Smooth muscle cell (in vitro differentiated cells): ENCODE measurements around the gene ACOX3. TPM values are rescaled to one million over a fixed set of nuclear protein-coding genes. Genes with fewer than 3 reads are reported as not detected.

Experiments
- DNase-seq: peaks from one replicate; lab custom pipeline; 2025; ENCODE audit not compliant: unreplicated experiment; lab: John Stamatoyannopoulos, UW
- H2AFZ ChIP-seq: fragments of 200-600 bp; sonication (generic); 2 replicates; pipeline ENCODE4 v1.6.0; 2016; ENCODE audit warnings: antibody characterized with exemption, low read depth, mild to moderate bottlenecking
- H3F3A ChIP-seq: fragments of 200-600 bp; sonication (generic); 2 replicates; pipeline ENCODE4 v1.6.0; 2017; ENCODE audit warnings: antibody characterized with exemption, low read depth
- H3K27ac ChIP-seq: fragments of 200-600 bp; sonication (generic); 2 replicates; pipeline ENCODE4 v1.5.1; 2016; ENCODE audit warnings: low read depth, mild to moderate bottlenecking
- H3K27me3 ChIP-seq: fragments of 200-600 bp; sonication (generic); 2 replicates; pipeline ENCODE4 v1.6.1; 2016; ENCODE audit warnings: low read depth, mild to moderate bottlenecking
- H3K36me3 ChIP-seq: fragments of 200-600 bp; sonication (generic); 2 replicates; pipeline ENCODE4 v1.5.1; 2016; ENCODE audit warnings: low read depth
- H3K4me1 ChIP-seq: fragments of 200-600 bp; sonication (generic); 2 replicates; pipeline ENCODE4 v1.5.1; 2016; ENCODE audit warnings: low read depth
- H3K4me2 ChIP-seq: fragments of 200-600 bp; sonication (generic); 2 replicates; pipeline ENCODE4 v1.6.0; 2016; ENCODE audit warnings: mild to moderate bottlenecking
- H3K4me3 ChIP-seq: fragments of 200-600 bp; sonication (generic); 2 replicates; pipeline ENCODE4 v1.5.1; 2016; ENCODE audit warnings: mild to moderate bottlenecking
- H3K79me2 ChIP-seq: fragments of 200-600 bp; sonication (generic); 2 replicates; pipeline ENCODE4 v1.6.0; 2016; ENCODE audit warnings: low read depth, mild to moderate bottlenecking
- H3K9ac ChIP-seq: fragments of 200-600 bp; sonication (generic); 2 replicates; pipeline ENCODE4 v1.6.0; 2016; ENCODE audit warnings: low read depth
- H3K9me3 ChIP-seq: fragments of 200-600 bp; sonication (generic); replicated peaks from 2 replicates; pipeline ENCODE4 v1.5.1; 2016; ENCODE audit warnings: low read depth
- H4K20me1 ChIP-seq: fragments of 200-600 bp; sonication (generic); 2 replicates; pipeline ENCODE4 v1.6.0; 2016; ENCODE audit warnings: low read depth
- WGBS: methylation state at CpG from one replicate; pipeline ENCODE4 v1.1.7; 2016; ENCODE audit warnings: low lambda C conversion rate; 5-methylcytosine and 5-hydroxymethylcytosine counted together
- polyA plus RNA-seq: library from polyadenylated mRNA; unstranded; fragments of >200 nt; fragmentation: Nextera tagmentation; extraction: Ambion mirVana; gene quantifications from 2 replicates; pipeline ENCODE4 v1.2.1, GENCODE V29; 2016
- total RNA-seq: library from RNA; depleted of rRNA; stranded (reverse); fragments of >200 nt; gene quantifications from 2 replicates; pipeline ENCODE4 v1.2.3, GENCODE V29; 2014
- TF ChIP-seq, protein P1 (sequence below): fragments of 200-600 bp; sonication (generic); IDR thresholded peaks from 2 replicates; pipeline ENCODE4 v1.5.1; 2017; ENCODE audit warnings: borderline replicate concordance, mild to moderate bottlenecking, antibody characterized with exemption; ENCODE audit not compliant: insufficient read depth, poor library complexity, severe bottlenecking

The ACOX3 gene
- total and polyA plus RNA-seq, 2 experiments from 2014 or later, result 25.0 to 27.9 TPM

DNA sequence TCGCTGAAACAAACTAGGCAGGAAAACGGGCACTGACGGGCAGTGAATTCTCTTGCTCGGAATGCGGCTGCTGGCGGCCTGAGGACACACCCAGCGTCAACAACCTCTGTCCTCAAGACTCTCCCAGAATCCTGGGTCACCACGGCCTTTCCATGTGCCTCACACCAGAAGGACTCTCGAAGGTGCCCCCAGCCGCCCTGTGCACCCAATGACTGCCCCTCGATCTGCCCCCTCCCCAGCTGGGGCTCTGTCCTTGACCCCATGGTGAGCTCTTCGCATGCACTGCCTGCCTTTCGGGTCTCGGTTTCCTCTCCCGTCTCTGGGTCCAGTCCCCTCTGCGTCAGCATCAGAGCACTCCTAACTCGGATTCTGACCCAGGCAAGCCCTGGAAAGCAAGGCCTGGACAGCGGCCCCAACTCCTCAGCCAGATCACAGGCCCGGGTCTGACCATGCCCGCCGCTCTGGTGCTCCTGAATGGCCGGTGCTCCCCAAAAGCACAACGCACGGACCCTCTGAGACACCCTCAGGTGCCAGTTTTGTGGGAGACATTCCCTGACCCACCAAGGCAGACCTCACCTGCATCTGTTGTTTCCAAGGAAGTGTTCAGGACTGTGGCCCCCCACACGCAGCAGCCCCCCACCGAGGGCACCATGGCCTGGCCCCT, 56.0 kb downstream of the ACOX3 start:
- no peak overlapping the region for H3K4me2 ChIP-seq
- no peaks in the 10 kb centered on the region for H3K79me2 ChIP-seq
- no peaks in the 10 kb centered on the region for H3F3A ChIP-seq
- no peak for DNase-seq
- H3K27ac ChIP-seq, result peak overlapping the region; percentile 59
- H2AFZ ChIP-seq, result no peak overlapping the region
- TF ChIP-seq, protein P1, sequence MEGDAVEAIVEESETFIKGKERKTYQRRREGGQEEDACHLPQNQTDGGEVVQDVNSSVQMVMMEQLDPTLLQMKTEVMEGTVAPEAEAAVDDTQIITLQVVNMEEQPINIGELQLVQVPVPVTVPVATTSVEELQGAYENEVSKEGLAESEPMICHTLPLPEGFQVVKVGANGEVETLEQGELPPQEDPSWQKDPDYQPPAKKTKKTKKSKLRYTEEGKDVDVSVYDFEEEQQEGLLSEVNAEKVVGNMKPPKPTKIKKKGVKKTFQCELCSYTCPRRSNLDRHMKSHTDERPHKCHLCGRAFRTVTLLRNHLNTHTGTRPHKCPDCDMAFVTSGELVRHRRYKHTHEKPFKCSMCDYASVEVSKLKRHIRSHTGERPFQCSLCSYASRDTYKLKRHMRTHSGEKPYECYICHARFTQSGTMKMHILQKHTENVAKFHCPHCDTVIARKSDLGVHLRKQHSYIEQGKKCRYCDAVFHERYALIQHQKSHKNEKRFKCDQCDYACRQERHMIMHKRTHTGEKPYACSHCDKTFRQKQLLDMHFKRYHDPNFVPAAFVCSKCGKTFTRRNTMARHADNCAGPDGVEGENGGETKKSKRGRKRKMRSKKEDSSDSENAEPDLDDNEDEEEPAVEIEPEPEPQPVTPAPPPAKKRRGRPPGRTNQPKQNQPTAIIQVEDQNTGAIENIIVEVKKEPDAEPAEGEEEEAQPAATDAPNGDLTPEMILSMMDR, result no peak
- peaks cover 27% of the 10 kb centered on the region for H4K20me1 ChIP-seq
- H3K4me3 ChIP-seq, result no peak overlapping the region
- no peaks in the 10 kb centered on the region for H3K9me3 ChIP-seq
- no peaks in the 10 kb centered on the region for H3K36me3 ChIP-seq
- H3K4me1 ChIP-seq, result peaks cover 2% of the 10 kb centered on the region
- H3K27me3 ChIP-seq, result no peaks in the 10 kb centered on the region
- WGBS, result 92% methylated on average over 26 of the region's 26 CpGs
- no peak overlapping the region for H3K9ac ChIP-seq

DNA sequence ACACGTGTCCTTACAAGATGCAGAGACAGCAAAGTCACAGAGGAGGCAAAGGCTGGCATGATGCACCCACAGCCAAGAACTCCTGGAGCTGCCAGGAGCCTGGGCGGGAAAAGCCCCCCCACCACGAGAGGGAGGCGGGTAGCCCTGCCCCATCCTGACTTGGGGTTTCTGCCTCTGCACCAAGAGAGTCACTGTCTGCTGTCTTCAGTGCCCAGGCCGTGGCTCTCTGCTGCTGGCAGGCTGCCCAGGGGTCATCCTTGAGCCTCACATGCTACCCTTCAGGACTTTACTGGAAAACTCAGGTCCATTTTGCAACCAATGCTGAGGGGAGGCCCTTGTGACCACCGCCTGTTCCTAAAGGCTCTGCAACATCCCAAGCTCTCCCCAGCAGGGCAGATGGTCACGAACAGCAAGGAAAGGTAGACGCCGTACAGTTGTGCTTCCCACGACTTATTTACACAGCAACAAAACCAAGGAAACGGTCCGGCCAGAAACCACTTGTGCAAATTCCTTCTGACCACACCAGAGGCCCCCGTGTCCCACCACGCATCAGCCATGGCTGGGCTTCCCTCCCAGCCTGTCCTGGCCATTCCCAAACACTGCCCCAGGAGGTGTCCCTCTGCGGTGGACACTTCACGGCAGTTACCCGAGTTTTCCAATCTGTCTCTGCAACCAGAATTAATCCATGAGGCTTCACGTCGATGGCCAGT, 56.9 kb downstream of the ACOX3 start:
- Histone ChIP-seq H4K20me1 (peaks cover 27% of the 10 kb centered on the region), H3F3A (no peaks in the 10 kb centered on the region), H3K27ac (peak overlapping the region; percentile 59), H3K36me3 (no peaks in the 10 kb centered on the region), H3K79me2 (no peaks in the 10 kb centered on the region), H3K4me3 (no peak overlapping the region), H2AFZ (no peak overlapping the region), H3K27me3 (no peaks in the 10 kb centered on the region), H3K9ac (peak overlapping the region; percentile 64), H3K9me3 (no peaks in the 10 kb centered on the region), H3K4me1 (peaks cover 2% of the 10 kb centered on the region), H3K4me2 (peak overlapping the region; percentile 58)
- 41% methylated on average over 19 of the region's 19 CpGs for WGBS
- DNase-seq, result no peak
- TF ChIP-seq, protein P1, result no peak

DNA sequence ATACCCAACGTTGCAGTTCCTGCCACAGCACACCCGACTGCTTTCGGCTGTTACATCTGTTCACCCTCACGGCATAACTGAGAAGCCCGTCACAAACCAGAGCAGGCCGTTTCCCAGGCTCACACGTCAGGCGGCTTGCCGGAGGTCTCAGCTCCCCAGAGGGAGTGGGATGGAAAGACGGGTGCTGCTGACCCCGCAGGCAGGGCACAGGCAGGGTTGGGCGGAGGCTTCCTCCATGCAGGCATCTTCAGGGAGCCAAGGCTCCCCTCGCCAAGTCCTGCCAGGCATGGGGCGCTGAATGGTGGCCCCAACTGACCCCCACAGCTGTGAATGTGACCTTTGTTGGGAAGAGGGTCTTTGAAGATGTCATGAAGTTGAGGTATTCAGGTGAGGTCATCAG, 57.5 kb downstream of the ACOX3 start:
- no peaks in the 10 kb centered on the region for H3K27me3 ChIP-seq
- 87% methylated on average over 14 of the region's 14 CpGs for WGBS
- DNase-seq, result no peak
- peaks cover 2% of the 10 kb centered on the region for H3K4me1 ChIP-seq
- no peaks in the 10 kb centered on the region for H3F3A ChIP-seq
- H3K4me3 ChIP-seq, result no peak overlapping the region
- H3K79me2 ChIP-seq, result no peaks in the 10 kb centered on the region
- peak overlapping the region; percentile 64 for H3K9ac ChIP-seq
- H3K36me3 ChIP-seq, result no peaks in the 10 kb centered on the region
- H3K9me3 ChIP-seq, result no peaks in the 10 kb centered on the region
- TF ChIP-seq, protein P1, result no peak
- peak overlapping the region; percentile 58 for H3K4me2 ChIP-seq
- peak overlapping the region; percentile 59 for H3K27ac ChIP-seq
- peaks cover 27% of the 10 kb centered on the region for H4K20me1 ChIP-seq
- no peak overlapping the region for H2AFZ ChIP-seq
